Stimulated activated CD8-positive, alpha-beta memory T cell treated with anti-CD3 and anti-CD28 coated beads, Interleukin-7, amount 100 ng/mL, for 24 hours (primary cell): ENCODE data around the gene GPR132.
A peak's percentile ranks its signal among the peaks of the same experiment; 100 is the strongest.
"Not testable (repeated sequence)": the region's sequence is repeated elsewhere in the genome, so short reads cannot be mapped to it uniquely, and the experiment has no call there.

Source experiments
- DNase-seq: peaks from one replicate; pipeline ENCODE4 v3.0.0-alpha.2; 2020; ENCODE audit warnings: low read depth

The GPR132 gene

DNA sequence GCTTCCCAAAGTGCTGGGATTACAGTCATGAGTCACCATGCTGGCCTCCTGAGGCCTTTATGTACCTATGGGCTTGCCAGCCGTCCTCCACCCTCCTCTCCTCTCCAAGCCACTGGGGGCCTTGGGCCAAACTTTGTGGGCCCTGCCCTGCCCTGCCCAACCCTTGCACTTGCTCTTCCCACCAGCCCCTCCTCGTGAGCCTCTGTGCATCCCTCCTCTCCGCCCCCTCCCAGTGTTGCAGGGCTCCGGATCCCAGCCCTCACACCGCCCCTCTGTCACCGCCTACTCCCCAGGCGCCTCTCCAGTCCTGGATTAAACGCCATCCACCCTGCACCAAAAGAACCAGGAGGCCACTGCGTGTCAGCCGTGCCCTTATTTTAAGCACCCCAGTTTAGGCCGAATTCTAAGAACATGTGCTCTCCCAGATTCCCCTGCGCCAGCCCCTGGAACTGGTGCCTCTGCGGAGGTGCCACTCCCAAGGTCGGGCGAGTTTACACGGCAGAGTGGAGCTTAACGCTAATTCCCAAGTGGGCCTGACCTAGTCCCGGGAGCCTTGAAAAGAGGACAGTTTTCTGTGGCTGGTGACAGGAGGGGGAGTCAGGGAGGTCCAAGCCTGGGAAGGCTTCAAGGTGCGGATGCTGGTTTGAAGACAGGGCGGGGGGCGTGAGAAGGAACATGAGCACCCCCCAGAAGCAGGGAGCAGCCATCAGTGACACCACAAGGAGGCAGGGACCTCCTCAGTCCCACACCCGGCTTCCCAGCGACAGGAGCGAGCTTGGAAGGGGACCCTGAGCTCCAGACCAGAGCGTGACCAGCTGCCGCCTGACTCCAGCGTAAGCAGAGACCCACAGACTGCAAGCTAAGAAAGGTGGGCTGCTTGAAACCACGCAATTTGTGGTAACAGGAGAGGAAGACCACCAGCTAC lies 23.1 kb downstream of the GPR132 start:
- DNase-seq: no peak

DNA sequence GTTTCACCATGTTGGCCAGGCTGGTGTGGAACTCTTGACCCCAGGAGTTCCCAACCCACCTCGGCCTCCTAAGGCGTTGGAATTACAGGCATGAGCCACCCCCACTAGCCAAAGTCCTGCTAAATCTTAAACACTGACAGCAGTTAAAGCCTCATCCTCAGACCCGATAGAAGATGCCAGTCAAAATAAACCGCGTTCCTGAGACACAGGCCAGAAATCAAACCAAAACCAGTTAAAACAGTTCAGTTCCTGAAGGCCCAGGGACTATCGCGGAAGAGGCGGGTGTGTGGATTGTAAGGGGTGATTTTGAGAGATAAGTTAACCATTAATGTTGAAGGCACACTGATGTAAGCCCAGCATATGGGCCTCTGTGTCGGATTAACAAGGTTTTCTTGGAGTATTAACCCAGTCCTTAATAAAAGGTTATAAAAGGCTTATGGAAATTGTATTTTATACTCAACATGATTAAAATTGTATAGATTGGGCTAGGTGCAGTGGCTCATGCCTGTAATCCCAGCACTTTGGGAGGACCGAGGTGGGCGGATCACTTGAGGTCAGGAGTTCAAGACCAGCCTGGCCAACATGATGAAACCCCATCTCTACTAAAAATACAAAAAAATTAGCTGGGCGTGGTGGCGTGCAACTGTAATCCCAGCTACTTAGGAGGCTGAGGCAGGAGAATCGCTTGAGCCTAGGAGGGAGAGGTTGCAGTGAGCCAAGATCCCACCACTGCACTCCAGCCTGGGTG lies 25.6 kb downstream of the GPR132 start:
- no peak for DNase-seq

DNA sequence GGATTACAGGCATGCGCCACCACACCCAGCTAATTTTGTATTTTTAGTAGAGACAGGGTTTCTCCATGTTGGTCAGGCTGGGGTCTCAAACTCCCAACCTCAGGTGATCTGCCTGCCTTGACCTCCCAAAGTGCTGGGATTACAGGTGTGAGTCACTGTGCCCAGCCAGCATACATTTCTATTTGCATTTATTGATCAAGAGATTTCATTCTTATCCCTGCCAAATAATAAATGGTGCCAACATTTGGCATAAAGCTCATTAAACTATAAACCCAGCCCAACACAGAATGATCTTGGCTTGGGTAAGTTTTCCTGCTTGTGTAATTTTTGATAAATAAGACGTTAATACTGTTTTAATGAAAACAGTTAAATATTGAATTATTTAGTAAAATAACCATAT lies 29.6 kb downstream of the GPR132 start:
- not testable (repeated sequence) for DNase-seq

DNA sequence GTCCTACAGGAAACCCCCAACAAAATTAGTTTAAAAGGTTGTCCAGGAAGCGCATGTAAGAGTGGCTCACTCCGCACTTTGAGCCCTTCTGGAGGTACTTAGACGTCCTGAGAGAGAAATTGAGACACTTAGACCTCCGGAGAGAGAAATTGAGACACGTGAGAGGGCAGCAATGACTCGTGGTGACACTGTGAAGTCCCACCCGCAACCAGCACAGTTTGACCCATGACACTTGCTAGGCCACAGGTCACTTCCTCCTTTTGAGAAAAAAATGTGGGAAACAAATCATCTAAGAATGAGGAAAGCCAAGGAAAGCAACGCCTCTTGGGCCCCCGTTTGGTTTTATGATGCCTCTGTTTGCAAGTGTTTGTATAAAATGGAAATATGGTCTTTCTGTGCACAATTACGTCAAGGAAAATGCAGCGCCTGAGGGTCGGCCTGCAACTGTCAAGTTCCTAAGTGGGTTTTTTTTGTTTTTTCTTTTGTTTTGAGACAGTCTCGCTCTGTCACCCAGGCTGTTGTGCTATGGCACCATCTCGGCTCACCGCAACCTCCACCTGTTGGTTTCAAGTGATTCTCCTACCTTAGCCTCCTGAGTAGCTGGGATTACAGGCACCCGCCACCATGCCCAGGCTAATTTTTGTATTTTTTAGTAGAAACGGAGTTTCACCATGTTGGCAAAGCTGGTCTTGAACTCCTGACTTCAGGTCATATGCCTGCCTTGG lies 30.8 kb downstream of the GPR132 start:
- no peak for DNase-seq

DNA sequence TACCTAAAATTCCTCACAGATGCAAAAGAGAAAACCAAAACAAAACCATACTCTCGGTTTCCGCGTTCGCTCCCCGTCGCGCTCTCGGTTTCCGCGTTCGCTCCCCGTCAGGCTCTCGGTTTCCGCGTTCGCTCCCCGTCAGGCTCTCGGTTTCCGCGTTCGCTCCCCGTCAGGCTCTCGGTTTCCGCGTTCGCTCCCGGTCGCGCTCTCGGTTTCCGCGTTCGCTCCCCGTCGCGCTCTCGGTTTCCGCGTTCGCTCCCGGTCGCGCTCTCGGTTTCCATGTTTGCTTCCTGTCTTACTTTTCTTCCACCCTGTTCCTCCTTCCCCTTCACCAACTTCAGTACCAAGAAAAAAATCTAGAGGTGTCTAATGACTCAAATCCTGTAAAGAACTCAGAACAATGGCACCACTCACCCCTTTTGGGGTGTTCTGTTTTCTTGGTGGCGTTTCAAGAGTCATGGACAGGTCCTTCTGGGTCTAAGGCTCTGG lies 31.8 kb downstream of the GPR132 start:
- DNase-seq: not testable (repeated sequence)

DNA sequence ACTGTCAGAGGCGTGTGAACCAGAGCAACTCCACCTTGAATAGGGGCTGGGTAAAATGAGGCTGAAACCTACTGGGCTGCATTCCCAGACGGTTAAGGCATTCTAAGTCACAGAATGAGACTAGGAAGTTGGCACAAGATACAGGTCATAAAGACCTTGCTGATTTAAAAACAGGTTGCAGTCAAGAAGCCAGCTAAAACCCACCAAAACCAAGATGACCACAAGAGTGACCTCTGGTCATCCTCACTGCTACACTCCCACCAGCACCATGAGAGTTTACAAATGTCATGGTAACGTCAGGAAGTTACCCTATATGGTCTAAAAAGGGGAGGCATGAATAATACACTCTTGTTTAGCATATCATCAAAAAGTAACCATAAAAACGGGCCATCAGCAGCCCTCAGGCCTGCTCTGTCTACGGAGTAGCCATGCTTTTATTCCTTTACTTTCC lies 32.8 kb downstream of the GPR132 start:
- DNase-seq: not testable (repeated sequence)

DNA sequence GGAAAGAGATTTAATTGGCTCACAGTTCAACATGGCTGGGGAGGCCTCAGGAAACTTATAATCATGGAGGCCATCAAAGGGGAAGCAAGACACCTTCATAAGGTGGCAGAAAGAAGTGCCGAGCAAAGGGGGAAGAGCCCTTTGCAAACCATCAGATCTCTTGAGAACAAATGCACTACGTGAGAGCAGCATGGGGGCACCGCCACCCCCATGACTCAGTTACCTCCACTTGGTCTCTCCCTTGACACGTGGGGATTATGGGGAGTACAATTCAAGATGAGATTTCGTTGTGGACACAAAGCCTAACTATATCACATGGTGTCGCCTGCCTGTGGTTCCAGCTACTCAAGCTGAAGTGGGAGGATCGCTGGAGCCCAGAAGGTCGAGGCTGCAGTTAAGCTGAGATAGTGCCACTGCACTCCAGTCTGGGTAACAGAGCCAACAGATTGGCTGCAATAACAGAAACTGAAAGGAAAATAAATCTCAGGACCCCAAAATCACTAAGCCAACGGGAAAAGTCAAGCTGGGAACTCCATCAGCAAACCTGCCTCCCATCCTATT lies 34.3 kb downstream of the GPR132 start:
- no peak for DNase-seq

DNA sequence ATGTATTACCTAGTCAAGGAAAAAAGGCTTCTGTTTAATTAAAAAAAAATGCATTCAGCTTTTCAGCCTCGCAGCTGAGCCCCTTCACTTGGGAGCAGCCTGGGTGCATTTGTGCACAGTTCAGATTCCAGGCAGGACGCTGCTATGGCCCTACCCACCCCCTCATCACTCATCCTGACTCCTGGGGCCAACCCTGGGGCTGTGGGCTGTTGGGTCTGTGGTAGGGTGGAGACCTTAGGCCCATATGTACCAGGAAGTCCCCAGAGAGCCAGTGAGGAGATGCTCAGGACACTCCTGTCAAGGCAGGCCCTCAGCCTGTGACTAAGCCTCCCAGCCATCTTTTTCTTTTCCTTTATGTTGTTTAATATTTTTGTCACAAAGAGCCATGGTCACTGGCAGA lies 35.0 kb downstream of the GPR132 start:
- DNase-seq: no peak

DNA sequence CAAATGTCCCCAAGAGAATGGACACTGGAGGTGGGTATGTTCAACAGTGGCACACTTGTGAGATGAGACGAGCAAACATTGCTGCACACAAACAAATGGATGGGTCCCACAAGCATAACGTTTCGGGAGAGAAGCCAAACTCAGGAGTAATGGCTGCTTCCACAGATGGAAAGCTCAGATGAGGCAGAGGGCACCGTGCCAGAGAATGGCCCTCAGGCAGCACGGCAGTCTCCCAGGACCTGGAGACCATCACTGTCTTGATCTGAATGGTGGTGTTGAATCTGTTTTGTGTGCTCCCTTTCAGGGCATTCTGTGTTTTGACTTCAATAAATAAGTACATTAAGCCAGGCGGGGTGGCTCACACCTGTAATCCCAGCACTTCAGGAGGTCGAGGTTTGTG lies 35.8 kb downstream of the GPR132 start:
- no peak for DNase-seq

DNA sequence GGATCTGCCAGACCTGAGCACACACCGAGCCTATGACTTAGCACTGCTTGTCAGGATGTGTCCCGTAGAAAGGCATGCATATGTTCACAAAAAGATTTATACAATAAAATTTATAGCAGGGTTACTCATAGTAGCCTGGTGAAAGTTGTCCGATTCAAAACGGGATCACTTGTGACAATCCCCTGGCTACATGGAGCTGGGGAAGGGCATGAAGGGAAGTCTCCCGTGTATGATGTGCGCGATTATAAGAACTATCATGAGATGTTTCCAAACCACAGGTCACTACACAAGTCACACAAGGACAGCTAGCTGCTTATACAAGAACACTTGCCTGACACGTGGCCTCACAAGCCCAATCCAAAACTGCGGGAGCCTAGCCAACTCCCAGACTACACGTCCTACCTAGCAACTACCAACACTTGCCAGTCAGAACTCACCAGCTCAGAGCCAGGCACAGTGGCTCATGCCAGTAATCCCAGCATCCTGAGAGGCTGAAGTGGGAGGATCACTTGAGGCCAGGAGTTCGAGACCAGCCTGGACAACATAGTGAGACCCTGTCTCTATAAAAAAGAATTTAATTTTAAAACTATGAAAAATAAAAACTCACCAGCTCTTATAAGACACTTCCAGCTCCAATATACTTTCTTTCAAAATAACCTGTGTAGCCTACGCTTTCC lies 36.8 kb downstream of the GPR132 start:
- DNase-seq: no peak

DNA sequence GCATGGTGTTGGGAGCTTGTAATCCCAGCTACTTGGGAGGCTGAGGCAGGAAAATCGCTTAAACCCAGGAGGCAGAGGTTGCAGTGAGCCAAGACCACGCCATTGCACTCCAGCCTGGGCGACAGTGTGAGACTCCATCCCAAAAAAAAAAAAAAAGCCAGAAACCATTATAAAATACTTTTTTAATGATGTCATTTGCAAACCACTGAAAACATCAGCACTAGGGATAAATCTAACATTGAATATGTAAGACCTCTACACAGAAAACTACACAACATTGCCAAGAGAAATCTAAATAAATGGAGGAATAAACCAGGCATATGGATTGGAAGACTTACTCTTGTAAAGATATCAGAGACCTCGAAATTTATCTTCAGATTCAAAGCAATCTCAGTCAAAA lies 37.5 kb downstream of the GPR132 start:
- not testable (repeated sequence) for DNase-seq

DNA sequence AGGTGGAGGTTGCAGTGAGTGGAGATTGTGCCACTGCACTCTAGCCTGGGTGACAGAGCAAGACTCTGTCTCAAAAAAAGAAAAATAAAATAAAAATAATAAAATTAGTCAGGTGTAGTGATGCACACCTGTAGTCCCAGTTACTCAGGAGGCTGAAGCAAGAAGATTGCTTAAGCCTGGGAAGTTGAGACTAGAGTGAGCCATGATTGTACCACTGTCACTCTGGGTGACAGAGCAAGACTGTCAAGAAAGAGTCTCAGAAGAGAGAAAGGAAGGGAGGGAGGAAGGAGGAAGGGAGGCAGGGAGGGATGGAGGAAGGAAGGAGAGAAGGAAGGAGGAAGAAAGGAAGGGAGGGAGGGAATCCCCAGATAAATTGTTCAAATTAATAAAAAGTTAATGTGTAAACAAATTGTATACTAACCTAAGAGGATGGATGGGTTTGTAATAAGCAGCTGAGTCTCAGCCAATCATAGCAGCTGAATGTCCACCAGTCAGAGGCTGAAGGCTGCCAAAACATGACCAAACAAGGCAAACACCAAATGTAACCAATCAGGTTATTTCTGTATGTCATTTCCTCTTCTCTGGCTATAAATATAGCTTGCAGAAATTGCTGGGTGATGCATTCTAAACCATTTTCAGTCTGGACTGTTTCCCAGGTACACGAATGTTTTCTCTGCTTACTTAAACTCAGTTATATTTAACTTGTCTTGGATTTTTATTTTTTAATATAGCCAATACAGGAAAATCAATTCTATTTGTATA lies 38.2 kb downstream of the GPR132 start:
- no peak for DNase-seq

DNA sequence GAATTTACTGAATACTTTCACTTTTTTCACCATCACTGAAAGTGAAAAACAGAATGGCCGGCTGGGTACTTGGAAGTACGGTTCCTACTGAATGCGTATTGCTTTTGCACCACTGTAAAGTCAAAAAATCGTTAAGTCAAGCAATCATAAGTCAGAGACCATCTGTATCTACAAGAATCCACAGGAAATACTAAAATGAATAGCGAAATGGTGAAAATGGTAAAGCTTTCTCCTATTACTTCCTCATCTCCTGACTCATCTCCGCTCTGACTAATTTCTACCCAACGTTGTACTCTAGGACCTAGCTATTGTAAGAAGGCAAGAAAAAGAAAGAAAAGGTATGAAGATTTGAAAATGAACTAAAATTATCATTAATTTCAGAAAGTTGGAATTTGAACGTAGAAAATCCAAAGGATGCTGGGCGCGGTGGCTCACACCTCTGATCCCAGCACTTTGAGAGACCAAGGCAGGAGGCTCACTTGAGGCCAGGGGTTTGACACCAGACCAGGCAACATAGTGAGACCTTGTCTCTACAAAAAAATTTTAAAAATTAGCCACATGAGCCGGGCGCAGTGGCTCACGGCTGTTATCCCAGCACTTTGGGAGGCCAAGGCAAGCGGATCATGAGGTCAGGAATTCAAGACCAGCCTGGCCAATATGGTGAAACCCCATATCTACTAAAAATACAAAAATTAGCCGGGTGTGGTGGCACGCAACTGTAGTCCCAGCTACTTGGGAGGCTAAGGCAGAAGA lies 39.0 kb downstream of the GPR132 start:
- DNase-seq: no peak

DNA sequence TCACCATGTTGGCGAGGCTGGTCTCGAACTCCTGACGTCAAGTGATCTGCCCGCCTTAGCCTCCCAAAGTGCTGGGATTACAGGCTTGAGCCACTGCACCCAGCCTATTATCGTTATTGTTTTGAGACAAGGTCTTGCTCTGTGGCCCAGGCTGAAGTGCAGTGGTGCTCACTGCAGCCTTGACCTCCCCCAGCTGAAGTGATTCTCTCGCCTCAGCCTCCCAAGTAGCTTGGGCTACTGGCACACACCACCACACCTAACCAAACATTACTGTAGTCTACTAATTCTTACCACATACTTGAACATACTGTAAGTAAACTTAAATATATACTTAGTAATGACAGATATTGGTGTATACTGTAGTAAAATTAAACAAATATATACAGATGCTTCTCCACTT lies 39.8 kb downstream of the GPR132 start:
- DNase-seq: no peak

DNA sequence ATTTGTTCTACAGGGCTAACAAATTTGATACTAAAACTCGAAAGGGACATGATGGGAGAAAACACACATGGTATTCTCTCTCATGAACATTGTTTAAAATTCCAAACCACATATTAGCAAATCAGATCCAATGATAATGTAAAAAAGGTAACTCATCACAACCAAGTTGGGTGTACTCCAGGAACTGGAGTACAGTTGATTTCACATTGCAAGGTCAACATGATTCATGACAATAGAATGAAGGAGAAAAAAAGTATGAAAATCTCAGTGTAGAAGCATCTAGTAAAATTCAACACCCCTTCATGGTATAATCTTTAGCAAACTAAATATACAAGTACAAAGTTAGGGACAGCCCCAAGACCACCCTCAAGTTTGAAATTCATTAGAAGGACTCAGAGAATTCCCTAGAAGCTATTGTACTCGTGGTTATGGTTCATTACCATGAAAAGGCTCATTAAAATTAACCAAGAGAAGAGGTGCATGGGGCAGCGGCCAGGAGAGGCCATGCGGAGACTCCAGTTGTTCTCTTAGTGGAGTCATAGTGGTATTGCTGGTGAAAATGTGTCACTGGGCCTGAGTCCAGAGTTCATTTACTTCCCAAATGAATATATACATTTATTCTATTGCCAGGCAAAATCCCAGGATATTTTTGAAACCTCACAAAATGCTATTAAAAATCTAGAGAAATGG lies 41.3 kb downstream of the GPR132 start:
- DNase-seq: no peak

DNA sequence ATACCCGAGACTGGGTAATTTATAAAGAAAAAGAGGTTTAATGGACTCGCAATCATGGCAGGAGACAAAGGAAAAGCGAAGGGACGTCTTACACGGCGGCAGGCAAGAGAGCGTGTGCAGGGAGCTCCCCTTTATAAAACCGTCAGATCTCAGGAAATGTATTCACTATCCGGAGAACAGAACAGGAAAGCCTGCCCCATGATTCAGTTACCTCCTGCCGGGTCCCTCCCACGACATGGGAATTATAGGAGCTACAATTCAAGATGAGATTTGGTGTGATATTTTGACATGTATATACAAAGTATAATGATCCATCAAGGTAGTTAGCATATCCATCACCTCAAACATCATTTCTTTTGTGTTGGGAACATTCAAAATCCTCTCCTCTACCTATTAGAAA lies 42.1 kb downstream of the GPR132 start:
- no peak for DNase-seq

DNA sequence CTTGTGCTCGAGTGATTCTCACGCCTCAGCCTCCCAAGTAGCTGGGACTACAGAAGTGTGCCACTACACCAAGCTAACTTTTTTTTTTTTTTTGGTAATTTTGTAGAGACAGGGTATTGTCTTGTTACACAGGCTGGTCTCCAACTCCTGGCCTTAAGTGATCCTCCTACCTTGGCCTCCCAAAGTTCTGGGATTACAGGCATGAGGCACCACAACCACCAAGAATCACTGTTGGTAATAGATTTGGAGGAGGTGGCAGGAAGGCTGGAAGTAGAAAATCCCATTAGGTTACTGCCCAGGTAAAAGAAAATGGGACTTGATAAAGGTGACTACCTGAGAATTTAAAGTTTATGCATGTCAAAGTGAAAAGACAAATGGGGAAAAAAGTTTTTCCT lies 43.0 kb downstream of the GPR132 start:
- no peak for DNase-seq

DNA sequence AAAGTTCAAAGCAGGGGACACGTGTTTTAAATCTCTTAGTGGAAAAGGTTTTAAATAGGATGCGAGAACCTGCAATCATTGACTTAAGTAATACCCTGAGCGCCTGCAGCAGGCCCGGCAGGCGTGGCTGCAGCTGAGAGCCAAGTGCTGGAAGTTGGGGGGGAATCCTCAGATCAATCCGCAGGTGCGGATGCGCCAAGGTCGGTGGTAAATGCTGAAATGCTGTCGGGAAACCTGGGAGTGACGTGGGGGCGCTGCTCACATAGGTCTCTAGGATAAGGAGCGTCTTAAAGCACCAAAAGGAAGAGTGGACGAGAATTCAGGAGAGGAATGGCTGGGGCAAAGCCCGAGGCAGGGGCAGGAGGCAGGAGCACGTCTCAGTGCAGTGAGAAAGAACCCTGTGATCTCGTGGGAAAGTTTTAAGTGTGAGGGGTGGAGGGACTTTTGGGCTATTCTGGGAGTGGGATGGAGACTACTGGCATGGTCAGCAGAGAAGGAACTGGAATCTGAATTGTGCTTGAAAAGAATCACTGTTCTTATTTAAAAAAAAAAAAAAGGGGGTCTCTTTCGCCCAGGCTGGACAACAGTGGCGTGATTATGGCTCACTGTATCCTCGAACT lies 43.5 kb downstream of the GPR132 start:
- DNase-seq: peak; percentile 29
